ENCODE results near the gene KIAA0930. TPM values are rescaled to one million over a fixed set of nuclear protein-coding genes. Genes with fewer than 3 reads are reported as not detected.

The KIAA0930 gene
- total RNA-seq, 2 donors from 2014 or later: 54.1 to 55.2 TPM

DNA sequence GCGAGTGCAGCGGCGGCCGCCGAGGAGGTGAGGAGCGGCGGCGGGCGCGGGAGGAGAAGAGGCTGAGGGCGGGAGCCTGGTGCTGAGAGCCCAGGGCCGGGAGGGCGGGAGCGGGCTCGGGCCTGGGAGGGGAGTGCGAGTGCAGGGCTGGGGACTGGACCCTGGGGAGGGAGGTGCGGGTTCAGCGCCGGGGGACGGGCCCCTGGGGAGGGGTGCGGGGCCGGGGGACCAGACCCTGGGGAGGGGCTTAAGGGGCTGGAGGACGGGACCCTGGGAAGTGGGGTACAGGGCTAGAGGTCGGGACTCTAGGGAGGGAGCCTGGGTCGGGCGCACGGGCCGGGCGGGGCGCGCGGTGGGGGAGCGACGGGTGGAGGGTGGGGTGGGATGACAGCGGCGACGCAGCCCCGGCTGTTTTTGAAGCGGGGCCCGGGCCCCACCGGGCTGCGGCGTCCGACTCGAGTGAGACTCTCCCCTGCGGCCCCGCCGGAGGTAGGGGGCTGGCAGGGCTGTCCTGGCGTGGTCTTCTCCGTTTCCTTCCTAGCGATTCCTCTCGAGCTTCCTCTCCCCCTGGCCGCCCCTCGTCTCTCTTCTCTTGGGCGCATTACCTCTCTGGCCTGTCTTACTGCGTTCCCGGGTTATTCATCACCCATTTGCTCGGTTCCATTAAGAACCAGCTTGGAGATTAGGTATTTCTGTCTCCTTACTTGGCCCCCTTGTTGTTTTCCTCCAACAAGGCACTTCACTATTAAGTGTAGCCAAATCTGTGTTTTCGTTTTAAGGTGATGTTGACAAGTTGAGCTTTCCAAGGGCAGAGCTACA lies 76.2 kb downstream of the KIAA0930 start:
- Mint-ChIP-seq H3K36me3 (peaks cover 17% of the 10 kb centered on the region), H3K4me1 (ENCODE audit: low read depth in 2 of 2) (peaks cover 37 to 53% of the 10 kb centered on the region in 2 donors), H3K27ac (peak overlapping the region; percentile 89 to 97), H3K27me3 (no peaks in the 10 kb centered on the region), H3K4me3 (peak overlapping the region; percentile 98), H3K9me3 (no peaks in the 10 kb centered on the region)
- DNase-seq (ENCODE audit: low spot score): no peak
- ATAC-seq: peak; percentile 55 to 58

DNA sequence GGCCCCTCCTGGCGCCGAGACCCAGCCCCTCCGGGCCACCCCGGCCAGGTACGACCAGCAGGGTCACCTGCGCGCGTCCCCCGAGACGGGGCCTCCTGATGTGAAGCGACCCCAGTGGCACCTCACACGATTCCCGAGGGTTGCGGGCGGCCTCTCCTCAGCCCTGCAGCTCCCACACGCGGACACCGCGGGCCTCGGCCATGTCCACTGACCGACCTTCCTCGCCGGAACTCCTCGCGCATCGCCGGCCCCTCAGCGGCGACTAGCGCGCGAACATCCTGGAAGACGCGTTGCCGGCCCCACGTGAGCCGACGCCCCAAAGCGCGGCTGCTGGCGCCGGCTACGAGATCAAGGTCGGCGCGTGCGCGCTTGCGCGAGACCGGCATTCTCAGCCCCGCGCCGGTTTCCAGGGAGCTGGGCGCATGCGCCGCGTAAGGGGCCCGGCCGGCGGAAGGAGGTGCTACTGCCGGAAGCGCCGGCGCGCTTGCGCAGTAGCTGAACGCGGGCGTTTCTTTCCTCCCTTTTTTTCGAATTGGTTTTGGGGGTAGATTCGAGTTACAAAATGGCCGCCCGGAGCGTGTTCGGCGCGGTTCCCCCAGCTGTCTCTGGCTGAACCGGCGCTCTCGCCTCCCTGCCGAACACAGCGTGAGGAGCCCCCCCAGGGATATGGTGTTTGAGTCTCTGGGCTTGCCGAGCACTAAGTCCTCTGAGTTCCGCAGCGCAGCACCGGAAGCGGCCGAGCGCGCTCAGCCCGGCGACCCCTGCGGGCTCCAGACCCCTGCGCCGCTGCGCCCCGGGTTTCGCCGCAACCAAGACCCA lies 77.0 kb downstream of the KIAA0930 start, which contains the start of gene NUP50:
TSS of gene NUP50 (plus strand) at position 475 of the 819 bp plus-strand sequence. CDS start 4,253 bp downstream, outside the sequence.
- H3K27me3 Mint-ChIP-seq: no peaks in the 10 kb centered on the region
- peaks cover 41 to 57% of the 10 kb centered on the region in 2 donors for H3K4me1 Mint-ChIP-seq (ENCODE audit: low read depth in 2 of 2)

GRCh38 chr22:45163099-45163450 lies 77.6 kb downstream of the KIAA0930 start:
- H3K4me3 Mint-ChIP-seq: peak overlapping the region; percentile 86
- H3K27me3 Mint-ChIP-seq: no peaks in the 10 kb centered on the region
- H3K36me3 Mint-ChIP-seq: peaks cover 12% of the 10 kb centered on the region
- H3K4me1 Mint-ChIP-seq (ENCODE audit: low read depth in 2 of 2): peaks cover 41 to 58% of the 10 kb centered on the region in 2 donors
- DNase-seq (ENCODE audit: low spot score) (no peak), ATAC-seq (peak; percentile 7 to 26)
- H3K27ac Mint-ChIP-seq: peak overlapping the region; percentile 89 to 92
- H3K9me3 Mint-ChIP-seq: no peaks in the 10 kb centered on the region

More for the DNA sequence above, 77.0 kb downstream of the KIAA0930 start, which contains the start of gene NUP50:
- peak within 1 kb of the TSS; percentile 98 for H3K4me3 Mint-ChIP-seq
- H3K9me3 Mint-ChIP-seq: no peaks in the 10 kb centered on the region
- DNase-seq (ENCODE audit: low spot score): peak; percentile 98
- peaks cover 17% of the 10 kb centered on the region for H3K36me3 Mint-ChIP-seq
- ATAC-seq: peak; percentile 92 to 93
- H3K27ac Mint-ChIP-seq: peak within 1 kb of the TSS; percentile 89 to 97

DNA sequence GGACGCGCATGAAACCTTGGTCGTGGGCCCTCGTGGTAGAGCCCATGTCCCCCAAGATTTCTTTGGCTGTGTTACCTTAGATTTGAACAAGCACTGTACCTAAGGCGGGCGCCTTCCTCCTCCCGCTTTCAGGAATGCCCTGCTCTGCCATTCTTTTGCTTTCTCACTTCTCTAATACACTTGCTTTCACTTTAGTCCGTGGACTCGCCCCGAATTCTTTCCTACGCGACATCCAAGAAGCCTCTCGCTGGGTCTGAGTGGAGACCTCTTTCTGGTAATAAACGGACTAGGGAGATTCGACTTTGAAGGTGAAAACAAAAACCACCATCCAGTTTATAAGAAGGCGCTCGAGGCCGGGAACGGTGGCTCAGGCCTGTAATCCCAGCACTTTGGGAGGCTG lies 78.2 kb downstream of the KIAA0930 start:
- ATAC-seq: no peak

DNA sequence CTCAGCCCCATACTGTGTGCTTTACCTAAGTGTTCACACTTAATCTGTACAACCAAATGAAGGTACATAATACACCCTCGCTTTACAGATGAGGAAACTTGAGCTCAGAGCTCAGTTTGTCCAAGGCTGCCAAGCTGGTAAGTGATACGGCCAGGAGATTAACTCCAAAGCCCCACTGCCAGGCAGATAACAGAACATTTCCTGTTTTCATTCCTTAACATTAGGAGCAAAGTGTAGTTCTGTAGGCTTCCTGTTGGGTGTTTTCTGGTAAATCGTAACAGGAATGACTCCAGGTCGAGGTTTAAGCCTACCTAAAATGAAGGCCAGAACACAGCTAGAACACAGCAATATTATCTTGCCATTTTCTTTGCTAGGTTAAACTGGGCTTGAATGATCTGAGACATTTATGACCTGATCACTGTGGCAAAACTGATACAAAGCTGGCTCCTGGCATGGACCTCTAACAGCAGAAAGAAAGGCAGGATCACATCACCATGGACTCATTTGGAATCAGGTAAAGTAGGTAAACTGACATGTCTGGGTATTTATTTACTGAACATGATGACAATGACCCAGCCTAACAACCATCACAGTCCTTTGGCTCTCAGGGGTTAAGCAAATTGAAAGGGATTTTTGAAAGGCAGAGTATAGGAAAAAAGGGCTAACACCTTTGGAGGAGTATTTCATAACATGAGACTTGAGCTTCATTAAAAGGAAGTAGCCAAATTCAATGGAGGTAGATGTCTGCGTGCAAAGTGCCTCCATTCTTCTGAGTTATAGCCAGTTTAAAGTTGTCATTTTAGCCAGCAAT lies 80.8 kb downstream of the KIAA0930 start:
- DNase-seq (ENCODE audit: low spot score): no peak
- Mint-ChIP-seq H3K36me3 (peaks cover 10% of the 10 kb centered on the region), H3K9me3 (no peaks in the 10 kb centered on the region), H3K27ac (peak overlapping the region in 1 of 2 donors; percentile 80), H3K4me1 (ENCODE audit: low read depth in 2 of 2) (peaks cover 40 to 43% of the 10 kb centered on the region in 2 donors), H3K4me3 (peak overlapping the region; percentile 19), H3K27me3 (no peaks in the 10 kb centered on the region)
- ATAC-seq: no peak

More for the DNA sequence above, 78.2 kb downstream of the KIAA0930 start:
- Mint-ChIP-seq H3K9me3 (no peaks in the 10 kb centered on the region), H3K36me3 (peaks cover 12% of the 10 kb centered on the region), H3K27ac (peak overlapping the region; percentile 89 to 92), H3K27me3 (no peaks in the 10 kb centered on the region), H3K4me3 (peak overlapping the region; percentile 86), H3K4me1 (ENCODE audit: low read depth in 2 of 2) (peaks cover 41 to 58% of the 10 kb centered on the region in 2 donors)
- DNase-seq (ENCODE audit: low spot score): no peak

- H3K4me3 Mint-ChIP-seq: no peak overlapping the region
- peaks cover 10% of the 10 kb centered on the region for H3K36me3 Mint-ChIP-seq
- H3K27ac Mint-ChIP-seq: no peak overlapping the region
- DNase-seq (ENCODE audit: low spot score) (no peak), ATAC-seq (no peak)
- H3K9me3 Mint-ChIP-seq: no peaks in the 10 kb centered on the region
- no peaks in the 10 kb centered on the region for H3K27me3 Mint-ChIP-seq
- H3K4me1 Mint-ChIP-seq (ENCODE audit: low read depth in 2 of 2): peaks cover 38 to 40% of the 10 kb centered on the region in 2 donors
Measured at GRCh38 chr22:45157907-45158306, 82.8 kb downstream of the KIAA0930 start.

DNA sequence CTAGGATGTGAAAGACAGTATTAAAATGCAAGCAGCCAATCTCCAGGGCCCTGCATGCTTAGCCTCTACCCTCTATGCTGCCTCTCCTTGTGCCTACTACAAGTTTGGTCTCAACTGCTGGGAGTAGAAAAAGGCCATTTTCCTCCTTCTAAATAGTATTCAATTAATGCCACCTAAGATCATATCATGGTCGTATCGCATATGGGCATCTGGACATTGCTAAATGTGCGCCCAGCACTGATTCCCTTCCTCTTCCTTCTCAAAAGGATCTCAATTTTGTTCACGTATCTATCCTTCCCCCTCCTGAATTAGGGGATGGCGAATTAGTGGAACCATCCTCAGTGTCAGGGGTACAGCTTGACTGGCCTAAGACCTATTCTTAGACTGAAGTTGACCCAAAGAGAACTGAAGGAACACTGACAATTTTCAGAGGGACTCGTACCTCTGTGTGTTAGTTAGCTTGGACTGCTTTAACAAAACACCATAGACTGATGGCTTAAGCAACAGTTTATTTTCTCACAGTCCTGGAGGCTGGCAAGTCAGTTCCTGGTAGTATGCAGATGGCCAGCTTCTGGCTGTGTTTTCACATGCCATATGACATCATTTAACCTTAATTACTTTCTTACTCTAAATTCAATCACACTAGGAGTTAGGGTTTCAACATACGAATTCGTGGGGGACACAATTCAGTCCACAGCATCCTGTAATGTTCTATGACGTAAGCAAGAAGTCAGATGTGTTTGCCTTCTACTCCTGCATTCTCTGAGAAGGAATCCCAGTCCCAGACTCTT lies 85.4 kb downstream of the KIAA0930 start:
- H3K4me3 Mint-ChIP-seq: no peak overlapping the region
- H3K4me1 Mint-ChIP-seq (ENCODE audit: low read depth in 2 of 2): peaks cover 27 to 31% of the 10 kb centered on the region in 2 donors
- H3K27me3 Mint-ChIP-seq: no peaks in the 10 kb centered on the region
- DNase-seq (ENCODE audit: low spot score) (no peak), ATAC-seq (peak in 1 of 2 donors; percentile 32)
- H3K9me3 Mint-ChIP-seq: no peaks in the 10 kb centered on the region
- no peak overlapping the region for H3K27ac Mint-ChIP-seq
- H3K36me3 Mint-ChIP-seq: peaks cover 22% of the 10 kb centered on the region

DNA sequence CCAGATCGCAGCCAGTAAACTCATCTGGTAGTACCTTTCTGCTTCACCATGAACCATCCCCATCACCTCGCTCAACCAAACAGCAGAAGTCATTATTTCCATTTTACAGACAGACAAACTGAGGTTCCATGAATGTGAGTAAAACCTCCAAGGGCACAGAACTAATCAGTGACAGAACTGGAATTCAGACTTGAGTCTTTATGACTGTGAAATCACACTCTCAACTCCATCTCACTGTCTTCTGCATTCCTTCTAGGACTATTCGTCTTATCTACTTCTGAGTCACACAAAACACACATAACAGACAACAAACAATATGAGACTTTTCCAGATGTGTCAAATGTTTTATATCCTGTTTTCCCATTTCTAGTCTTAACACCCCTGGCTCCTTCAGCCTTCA lies 86.3 kb downstream of the KIAA0930 start:
- Mint-ChIP-seq H3K4me1 (ENCODE audit: low read depth in 2 of 2) (peaks cover 21 to 26% of the 10 kb centered on the region in 2 donors), H3K27me3 (no peaks in the 10 kb centered on the region), H3K36me3 (peaks cover 22% of the 10 kb centered on the region), H3K27ac (no peak overlapping the region), H3K9me3 (no peaks in the 10 kb centered on the region), H3K4me3 (no peak overlapping the region)
- DNase-seq (ENCODE audit: low spot score): no peak
- ATAC-seq: no peak

DNA sequence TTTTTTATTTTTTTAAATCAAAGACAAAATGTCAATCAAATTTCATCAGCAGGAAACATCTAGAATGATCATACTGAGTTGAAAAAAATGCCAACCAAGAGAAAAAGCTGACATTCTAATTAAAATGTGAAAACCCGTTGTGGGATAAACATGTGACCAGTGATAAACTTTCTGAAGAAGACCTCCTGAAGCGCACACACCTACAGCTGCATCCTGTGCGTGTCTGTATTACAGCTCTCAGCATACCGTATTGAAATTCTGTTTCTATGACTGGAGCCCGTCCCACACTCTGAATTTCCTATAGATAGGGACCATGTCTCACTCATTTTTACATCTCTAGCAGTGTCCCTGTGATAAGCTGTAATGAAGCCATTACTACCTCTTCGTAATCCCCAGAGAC lies 89.2 kb downstream of the KIAA0930 start:
- Mint-ChIP-seq H3K9me3 (no peaks in the 10 kb centered on the region), H3K4me3 (no peak overlapping the region), H3K36me3 (peaks cover 24% of the 10 kb centered on the region), H3K27me3 (no peaks in the 10 kb centered on the region), H3K4me1 (ENCODE audit: low read depth in 2 of 2) (peaks cover 4 to 13% of the 10 kb centered on the region in 2 donors), H3K27ac (no peak overlapping the region)
- ATAC-seq (no peak), DNase-seq (ENCODE audit: low spot score) (no peak)

DNA sequence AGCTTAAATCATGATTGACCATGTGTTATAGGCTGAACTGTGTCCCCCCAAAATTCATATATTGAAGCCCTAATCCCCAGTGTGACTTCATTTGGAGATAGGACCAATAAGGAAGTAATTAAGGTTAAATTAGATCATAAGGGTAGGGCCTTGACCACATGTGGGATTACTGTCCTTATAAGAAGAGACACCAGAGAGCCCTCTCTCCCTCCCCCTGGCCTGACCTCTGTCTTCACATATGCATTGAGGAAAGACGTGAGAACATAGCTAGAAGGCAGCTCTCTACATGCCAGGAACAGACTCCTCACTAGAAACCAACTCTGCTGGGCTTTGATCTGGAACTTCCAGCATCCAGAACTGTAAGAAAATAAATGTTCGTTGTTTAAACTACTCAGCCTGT lies 90.6 kb downstream of the KIAA0930 start:
- DNase-seq (ENCODE audit: low spot score) (no peak), ATAC-seq (no peak)
- H3K27ac Mint-ChIP-seq: no peak overlapping the region
- no peak overlapping the region for H3K4me3 Mint-ChIP-seq
- H3K9me3 Mint-ChIP-seq: no peaks in the 10 kb centered on the region
- peaks cover 4 to 9% of the 10 kb centered on the region in 2 donors for H3K4me1 Mint-ChIP-seq (ENCODE audit: low read depth in 2 of 2)
- H3K36me3 Mint-ChIP-seq: peaks cover 24% of the 10 kb centered on the region
- H3K27me3 Mint-ChIP-seq: no peaks in the 10 kb centered on the region

GRCh38 chr22:45149671-45150070 lies 91.0 kb downstream of the KIAA0930 start:
- Mint-ChIP-seq H3K36me3 (peaks cover 24% of the 10 kb centered on the region), H3K4me3 (no peak overlapping the region), H3K27ac (no peak overlapping the region), H3K4me1 (ENCODE audit: low read depth in 2 of 2) (peaks cover 4 to 7% of the 10 kb centered on the region in 2 donors), H3K27me3 (no peaks in the 10 kb centered on the region), H3K9me3 (no peaks in the 10 kb centered on the region)
- no peak for ATAC-seq
- no peak for DNase-seq (ENCODE audit: low spot score)

GRCh38 chr22:45144916-45145315 lies 95.8 kb downstream of the KIAA0930 start:
- peaks cover 8% of the 10 kb centered on the region for H3K36me3 Mint-ChIP-seq
- H3K4me1 Mint-ChIP-seq (ENCODE audit: low read depth in 2 of 2): peaks cover 0 to 2% of the 10 kb centered on the region in 2 donors
- H3K9me3 Mint-ChIP-seq: no peaks in the 10 kb centered on the region
- H3K27me3 Mint-ChIP-seq: no peaks in the 10 kb centered on the region
- H3K27ac Mint-ChIP-seq: no peak overlapping the region
- DNase-seq (ENCODE audit: low spot score) (no peak), ATAC-seq (no peak)
- no peak overlapping the region for H3K4me3 Mint-ChIP-seq

Measured in natural killer cell treated with Interleukin-12 subunit alpha and Interleukin-12 subunit beta and Interleukin-15 and Interleukin-18, amount 100 ng/mL, for 72 hours (primary cell).